Fibroblast of pulmonary artery (primary cell): ENCODE measurements around the gene ACKR1.
A peak's percentile ranks its signal among the peaks of the same experiment; 100 is the strongest.

Experiments used
- DNase-seq: peaks from one replicate; pipeline ENCODE4 v3.0.0-alpha.2; 2010; ENCODE audit warnings: low read depth
- H3K4me3 ChIP-seq: replicated peaks from 2 replicates; pipeline ENCODE4 v1.5.1; 2011; ENCODE audit warnings: low read depth, mild to moderate bottlenecking, control low read depth, low read length, moderate library complexity
- TF ChIP-seq, protein P1 (sequence below): IDR thresholded peaks from 2 replicates; pipeline ENCODE4 v1.5.1; 2011; ENCODE audit warnings: mild to moderate bottlenecking, control low read depth, low read length, inconsistent platforms; ENCODE audit errors: missing control alignments

Gene ACKR1

DNA sequence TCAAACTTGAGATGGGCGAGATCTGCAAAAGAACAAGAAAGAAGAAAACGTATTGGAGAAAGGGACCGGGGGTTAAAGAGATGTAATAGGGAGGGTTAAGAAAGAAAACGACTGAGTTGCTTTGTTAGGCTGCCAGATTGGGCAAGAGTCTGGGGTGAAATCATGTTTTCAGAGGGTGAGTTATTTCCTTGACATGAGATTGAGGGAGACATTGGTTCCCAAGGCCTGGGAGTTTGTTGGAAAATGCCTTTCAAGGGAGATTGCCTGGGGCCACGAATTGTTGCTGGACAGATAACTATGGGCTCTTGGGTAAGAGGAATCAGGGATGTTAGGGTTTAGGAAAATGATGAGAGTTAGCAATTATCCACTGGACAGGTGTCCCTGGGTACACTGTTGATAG, 34.0 kb upstream of the ACKR1 start:
- DNase-seq: peak; percentile 80
- TF ChIP-seq, protein P1, sequence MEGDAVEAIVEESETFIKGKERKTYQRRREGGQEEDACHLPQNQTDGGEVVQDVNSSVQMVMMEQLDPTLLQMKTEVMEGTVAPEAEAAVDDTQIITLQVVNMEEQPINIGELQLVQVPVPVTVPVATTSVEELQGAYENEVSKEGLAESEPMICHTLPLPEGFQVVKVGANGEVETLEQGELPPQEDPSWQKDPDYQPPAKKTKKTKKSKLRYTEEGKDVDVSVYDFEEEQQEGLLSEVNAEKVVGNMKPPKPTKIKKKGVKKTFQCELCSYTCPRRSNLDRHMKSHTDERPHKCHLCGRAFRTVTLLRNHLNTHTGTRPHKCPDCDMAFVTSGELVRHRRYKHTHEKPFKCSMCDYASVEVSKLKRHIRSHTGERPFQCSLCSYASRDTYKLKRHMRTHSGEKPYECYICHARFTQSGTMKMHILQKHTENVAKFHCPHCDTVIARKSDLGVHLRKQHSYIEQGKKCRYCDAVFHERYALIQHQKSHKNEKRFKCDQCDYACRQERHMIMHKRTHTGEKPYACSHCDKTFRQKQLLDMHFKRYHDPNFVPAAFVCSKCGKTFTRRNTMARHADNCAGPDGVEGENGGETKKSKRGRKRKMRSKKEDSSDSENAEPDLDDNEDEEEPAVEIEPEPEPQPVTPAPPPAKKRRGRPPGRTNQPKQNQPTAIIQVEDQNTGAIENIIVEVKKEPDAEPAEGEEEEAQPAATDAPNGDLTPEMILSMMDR: no peak
- H3K4me3 ChIP-seq: peak overlapping the region; percentile 46

DNA sequence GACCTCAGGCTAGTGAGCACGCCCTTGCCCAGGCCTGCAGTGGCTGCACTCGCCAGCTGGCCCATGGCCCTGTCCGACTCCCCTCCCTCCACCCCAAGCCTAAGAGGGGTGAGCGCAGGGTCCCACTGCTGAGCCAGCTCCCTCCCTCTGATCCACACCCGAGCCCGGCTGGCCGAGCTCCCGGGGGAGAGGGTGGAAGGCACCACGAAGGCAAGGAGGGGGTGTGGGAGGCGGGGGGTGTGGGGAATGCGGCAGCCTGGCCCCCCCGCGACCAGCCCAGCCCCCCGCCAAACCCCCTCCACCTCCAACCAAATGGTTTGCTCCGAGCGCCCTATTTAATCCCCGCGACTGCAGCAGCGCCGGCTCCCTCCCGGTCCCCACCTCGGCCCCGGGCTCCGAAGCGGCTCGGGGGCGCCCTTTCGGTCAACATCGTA, 33.4 kb upstream of the ACKR1 start, which contains the start of gene CADM3:
Gene CADM3 (plus strand): TSS at position 362 of the 434 bp plus-strand sequence. CDS start 151 bp downstream, outside the sequence.
- H3K4me3 ChIP-seq: peak within 1 kb of the TSS; percentile 60
- TF ChIP-seq, protein P1: no peak
- peak; percentile 59 for DNase-seq

DNA sequence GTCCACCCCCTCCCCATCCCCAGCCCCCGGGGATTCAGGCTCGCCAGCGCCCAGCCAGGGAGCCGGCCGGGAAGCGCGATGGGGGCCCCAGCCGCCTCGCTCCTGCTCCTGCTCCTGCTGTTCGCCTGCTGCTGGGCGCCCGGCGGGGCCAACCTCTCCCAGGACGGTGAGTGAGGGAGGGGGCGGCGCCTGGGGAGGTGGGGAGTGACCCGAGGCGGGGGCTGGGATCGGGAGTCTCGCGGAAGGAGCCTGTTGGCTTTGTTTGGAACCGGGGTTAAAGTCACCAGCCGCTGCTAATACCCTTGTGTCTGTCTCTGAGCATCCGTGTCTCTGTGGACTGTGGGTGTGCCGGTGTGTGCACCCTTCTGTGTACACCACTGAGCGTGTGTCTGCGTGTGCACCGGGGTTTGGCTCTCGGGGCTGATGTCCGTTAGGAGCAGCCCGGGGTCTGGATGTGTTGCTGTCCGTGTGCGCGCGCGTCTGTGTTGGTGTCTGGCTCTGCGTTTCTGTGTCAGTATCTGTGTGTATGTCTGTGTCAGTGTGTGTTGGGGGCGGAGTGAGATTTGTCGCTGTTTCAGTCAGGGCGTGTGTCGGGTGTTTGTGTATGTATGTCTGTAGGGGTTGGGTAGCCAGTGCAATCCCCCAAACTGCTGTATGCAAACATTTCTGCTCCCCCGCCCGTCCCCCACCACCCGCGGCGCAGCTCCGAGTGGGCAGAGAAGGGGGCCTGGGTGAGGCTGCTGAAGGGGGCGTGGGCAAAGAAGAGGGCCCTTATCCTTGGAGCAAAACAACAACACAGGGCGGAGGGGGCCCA, 32.8 kb upstream of the ACKR1 start:
- peak overlapping the region; percentile 60 for H3K4me3 ChIP-seq
- peak; percentile 17 for DNase-seq

DNA sequence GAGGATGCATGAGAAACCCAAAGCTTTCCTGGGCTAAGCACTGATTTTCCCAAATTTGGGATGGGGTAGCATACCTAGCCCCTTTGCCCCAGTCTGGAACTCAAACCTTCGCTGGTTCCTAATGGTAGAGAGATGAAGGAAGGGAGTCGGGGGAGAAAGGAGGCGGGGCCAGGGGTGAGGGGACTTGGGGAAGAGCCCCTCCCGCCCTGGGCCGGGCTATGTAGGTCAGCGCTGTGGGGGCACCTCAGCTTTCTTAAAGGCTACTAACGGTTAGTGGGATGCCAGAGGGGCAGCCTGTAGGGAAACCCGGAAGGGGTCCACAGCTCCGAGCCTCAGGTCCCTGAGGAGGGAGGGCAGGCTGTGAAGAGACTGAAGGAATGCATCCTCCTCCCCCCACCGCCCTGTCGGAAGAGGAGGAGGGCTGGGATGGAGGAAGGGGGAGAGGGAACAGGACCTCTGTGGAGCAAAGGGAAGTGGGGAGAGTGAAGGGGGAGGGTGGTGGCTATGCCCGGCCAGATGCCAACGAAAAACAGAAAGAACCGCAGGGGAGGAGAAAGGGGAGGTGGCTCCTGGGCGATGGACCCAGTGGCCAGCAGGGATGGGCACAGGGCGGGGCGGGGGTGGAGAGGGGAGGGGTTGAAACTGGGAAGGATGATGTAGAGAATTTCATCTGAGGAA, 31.9 kb upstream of the ACKR1 start:
- H3K4me3 ChIP-seq: peak overlapping the region; percentile 60
- TF ChIP-seq, protein P1: no peak
- peak; percentile 67 for DNase-seq

More for the DNA sequence above, 32.8 kb upstream of the ACKR1 start:
- TF ChIP-seq, protein P1: no peak

DNA sequence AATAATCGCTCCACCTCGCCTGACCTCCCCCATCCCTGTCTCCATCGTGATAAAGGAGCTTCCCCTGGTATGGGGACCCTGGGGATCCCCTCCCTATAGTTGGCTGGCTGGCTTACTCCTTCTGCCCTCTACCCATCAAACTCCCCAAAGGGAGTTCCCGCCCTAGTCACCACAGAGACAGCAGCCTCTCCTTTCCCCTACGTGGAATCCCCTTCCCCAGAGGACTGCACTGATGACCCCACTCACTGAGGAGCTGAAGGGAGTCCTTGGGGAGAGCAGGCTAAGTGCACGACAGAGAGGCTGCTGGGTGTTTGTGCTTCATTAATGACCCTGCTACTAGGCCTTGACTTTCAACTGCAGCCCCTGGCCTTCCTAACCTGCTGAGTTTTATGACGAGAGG, 31.4 kb upstream of the ACKR1 start:
- no peak for DNase-seq
- TF ChIP-seq, protein P1: no peak
- peak overlapping the region; percentile 60 for H3K4me3 ChIP-seq

DNA sequence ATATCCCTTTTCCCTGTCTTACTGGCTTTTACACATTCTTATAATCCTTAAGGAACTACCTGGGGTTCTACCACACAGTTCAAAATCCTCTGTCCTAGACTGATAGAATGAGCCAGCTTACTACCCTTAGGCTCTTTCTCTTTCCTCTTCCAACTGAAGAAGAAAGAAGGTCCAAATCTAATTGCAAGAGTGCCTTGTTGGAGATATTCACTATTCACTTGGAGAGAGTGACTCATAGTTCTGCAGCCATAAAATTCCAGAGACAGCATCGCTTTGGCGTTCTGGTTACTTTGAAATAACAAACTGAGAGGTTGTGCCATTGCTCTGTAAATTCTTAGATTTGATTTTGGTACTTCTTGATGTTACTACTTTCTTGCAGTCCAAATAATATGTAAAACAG, 29.1 kb upstream of the ACKR1 start:
- TF ChIP-seq, protein P1: no peak
- H3K4me3 ChIP-seq: no peak overlapping the region
- no peak for DNase-seq
